Fibroblast of villous mesenchyme (primary cell): ENCODE data around the gene TAF6. TPM values are rescaled to one million over a fixed set of nuclear protein-coding genes. Genes with fewer than 3 reads are reported as not detected.

Experiments used
- DNase-seq: peaks from one replicate; pipeline ENCODE4 v3.0.0-alpha.2; 2010; ENCODE audit warnings: low read depth
- H3K4me3 ChIP-seq: 2 replicates; pipeline ENCODE4 v1.5.1; 2011; ENCODE audit warnings: low read depth, mild to moderate bottlenecking, low read length
- total RNA-seq: library from RNA; depleted of rRNA; stranded (reverse); fragments of >200 nt; gene quantifications from 2 replicates; pipeline ENCODE4 v1.2.3, GENCODE V29; 2012
- TF ChIP-seq, protein P1 (sequence below): IDR thresholded peaks from 2 replicates; pipeline ENCODE4 v1.5.1; 2012; ENCODE audit warnings: low read depth, mild to moderate bottlenecking, low read length; ENCODE audit not compliant: insufficient read depth

The TAF6 gene
- total RNA-seq, 1 donor: 54.4 TPM

- peak; percentile 64 for DNase-seq
- peak overlapping the region; percentile 97 for H3K4me3 ChIP-seq
- TF ChIP-seq, protein P1, sequence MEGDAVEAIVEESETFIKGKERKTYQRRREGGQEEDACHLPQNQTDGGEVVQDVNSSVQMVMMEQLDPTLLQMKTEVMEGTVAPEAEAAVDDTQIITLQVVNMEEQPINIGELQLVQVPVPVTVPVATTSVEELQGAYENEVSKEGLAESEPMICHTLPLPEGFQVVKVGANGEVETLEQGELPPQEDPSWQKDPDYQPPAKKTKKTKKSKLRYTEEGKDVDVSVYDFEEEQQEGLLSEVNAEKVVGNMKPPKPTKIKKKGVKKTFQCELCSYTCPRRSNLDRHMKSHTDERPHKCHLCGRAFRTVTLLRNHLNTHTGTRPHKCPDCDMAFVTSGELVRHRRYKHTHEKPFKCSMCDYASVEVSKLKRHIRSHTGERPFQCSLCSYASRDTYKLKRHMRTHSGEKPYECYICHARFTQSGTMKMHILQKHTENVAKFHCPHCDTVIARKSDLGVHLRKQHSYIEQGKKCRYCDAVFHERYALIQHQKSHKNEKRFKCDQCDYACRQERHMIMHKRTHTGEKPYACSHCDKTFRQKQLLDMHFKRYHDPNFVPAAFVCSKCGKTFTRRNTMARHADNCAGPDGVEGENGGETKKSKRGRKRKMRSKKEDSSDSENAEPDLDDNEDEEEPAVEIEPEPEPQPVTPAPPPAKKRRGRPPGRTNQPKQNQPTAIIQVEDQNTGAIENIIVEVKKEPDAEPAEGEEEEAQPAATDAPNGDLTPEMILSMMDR: no peak
Observed at GRCh38 chr7:100119970-100120732, 993 bp upstream of the TAF6 start.

- DNase-seq: no peak
Observed at GRCh38 chr7:100118388-100119071, 628 bp downstream of the TAF6 start.

GRCh38 chr7:100115026-100115425 lies 4.1 kb downstream of the TAF6 start:
- TF ChIP-seq, protein P1: no peak

More at GRCh38 chr7:100118388-100119071, 628 bp downstream of the TAF6 start:
- TF ChIP-seq, protein P1: no peak
- peak overlapping the region; percentile 97 for H3K4me3 ChIP-seq

GRCh38 chr7:100111914-100112313 lies 7.2 kb downstream of the TAF6 start:
- TF ChIP-seq, protein P1: no peak
- no peak for DNase-seq
- H3K4me3 ChIP-seq: no peak overlapping the region

More at GRCh38 chr7:100115026-100115425, 4.1 kb downstream of the TAF6 start:
- DNase-seq: no peak
- H3K4me3 ChIP-seq: no peak overlapping the region

GRCh38 chr7:100111156-100111555 lies 8.0 kb downstream of the TAF6 start:
- DNase-seq: no peak
- TF ChIP-seq, protein P1: no peak
- H3K4me3 ChIP-seq: no peak overlapping the region

DNA sequence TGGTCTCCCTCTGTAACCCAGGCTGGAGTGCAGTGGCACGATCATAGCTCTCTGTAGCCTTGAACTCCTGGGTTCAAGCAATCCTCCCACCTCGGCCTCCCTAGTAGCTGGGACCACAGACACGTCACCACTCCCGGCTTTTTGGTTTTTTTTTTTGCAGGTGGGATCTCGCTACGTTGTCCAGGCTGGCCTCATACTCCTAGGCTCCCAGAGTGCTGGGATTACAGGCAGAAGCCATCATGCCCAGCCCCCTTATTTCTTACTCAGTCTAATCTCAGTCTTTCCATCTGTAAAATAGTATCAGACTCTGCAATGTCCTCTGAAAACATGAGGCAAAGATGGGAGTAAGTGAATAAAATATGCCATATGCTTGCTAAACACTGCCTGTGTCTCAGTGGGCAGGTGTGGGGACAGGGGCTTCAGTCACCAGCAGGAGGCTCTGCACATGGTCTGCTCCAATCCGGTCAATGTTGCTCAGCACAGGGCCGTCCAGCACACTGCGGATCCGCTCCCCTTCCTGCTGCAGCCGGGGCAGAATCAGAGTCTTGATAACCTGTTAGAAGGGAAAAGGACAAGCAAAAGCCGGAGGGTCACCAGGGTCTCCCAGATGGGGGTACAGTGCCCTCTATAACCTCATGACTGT lies 9.5 kb downstream of the TAF6 start:
- TF ChIP-seq, protein P1: peak; percentile 5
- no peak overlapping the region for H3K4me3 ChIP-seq
- DNase-seq: no peak
